ENCODE results near the gene MYO9A. TPM values are rescaled to one million over a fixed set of nuclear protein-coding genes. Genes with fewer than 3 reads are reported as not detected.

The MYO9A gene
- total RNA-seq, 1 donor from 2014 or later = 79.5 TPM

DNA sequence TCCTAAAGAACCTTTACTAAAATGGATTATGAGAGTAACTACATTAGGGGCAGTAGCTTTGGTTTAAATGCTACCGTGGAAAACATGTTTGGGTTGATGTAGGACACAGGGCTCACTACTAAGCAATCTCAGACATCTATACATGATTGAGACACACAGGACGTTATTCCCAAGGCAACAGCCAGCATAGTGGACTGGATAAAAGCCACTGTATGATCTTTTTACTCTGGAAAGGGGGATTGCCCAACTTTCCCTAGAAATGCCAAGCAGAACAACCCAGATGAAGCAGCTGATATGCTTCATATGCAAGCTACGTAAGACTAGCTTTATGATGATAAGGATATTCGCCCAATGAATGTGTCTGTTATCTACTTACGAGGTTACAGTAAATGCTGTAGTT is 144.6 kb downstream of the MYO9A start:
- Mint-ChIP-seq H3K27ac (peak overlapping the region; percentile 100), H3K36me3 (peaks cover 18% of the 10 kb centered on the region), H3K4me1 (peaks cover 41% of the 10 kb centered on the region), H3K27me3 (ENCODE audit: low read depth) (no peaks in the 10 kb centered on the region), H3K4me3 (no peak overlapping the region), H3K9me3 (peaks cover 5% of the 10 kb centered on the region)
- TF ChIP-seq, protein P1, sequence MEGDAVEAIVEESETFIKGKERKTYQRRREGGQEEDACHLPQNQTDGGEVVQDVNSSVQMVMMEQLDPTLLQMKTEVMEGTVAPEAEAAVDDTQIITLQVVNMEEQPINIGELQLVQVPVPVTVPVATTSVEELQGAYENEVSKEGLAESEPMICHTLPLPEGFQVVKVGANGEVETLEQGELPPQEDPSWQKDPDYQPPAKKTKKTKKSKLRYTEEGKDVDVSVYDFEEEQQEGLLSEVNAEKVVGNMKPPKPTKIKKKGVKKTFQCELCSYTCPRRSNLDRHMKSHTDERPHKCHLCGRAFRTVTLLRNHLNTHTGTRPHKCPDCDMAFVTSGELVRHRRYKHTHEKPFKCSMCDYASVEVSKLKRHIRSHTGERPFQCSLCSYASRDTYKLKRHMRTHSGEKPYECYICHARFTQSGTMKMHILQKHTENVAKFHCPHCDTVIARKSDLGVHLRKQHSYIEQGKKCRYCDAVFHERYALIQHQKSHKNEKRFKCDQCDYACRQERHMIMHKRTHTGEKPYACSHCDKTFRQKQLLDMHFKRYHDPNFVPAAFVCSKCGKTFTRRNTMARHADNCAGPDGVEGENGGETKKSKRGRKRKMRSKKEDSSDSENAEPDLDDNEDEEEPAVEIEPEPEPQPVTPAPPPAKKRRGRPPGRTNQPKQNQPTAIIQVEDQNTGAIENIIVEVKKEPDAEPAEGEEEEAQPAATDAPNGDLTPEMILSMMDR (IDR thresholded peaks at IDR 0.05; ENCODE audit: unreplicated experiment) = no peak
- no peak for DNase-seq (ENCODE audit: low spot score in 2 of 2, unreplicated experiment in 2 of 2)

DNA sequence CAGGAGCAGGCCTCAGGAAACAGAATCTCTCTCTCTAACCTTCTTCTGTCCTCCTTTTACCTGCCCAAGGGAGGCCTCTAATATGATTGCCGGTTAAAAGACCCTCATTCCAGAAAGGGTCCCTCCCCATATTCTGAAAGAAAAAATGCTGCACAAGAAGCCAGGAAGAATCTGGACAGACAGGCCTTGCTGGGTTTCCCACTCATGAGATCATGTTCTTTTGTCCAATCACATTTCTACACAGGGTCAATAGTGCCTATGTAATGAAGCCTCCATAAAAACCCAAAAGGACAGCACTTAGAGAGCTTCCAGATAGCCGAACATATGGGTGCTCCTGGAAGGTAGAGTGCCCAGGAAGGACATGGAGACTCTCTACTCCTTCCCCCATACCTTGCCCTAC is 146.0 kb downstream of the MYO9A start:
- peaks cover 12% of the 10 kb centered on the region for H3K36me3 Mint-ChIP-seq
- H3K4me3 Mint-ChIP-seq = no peak overlapping the region
- H3K4me1 Mint-ChIP-seq = peaks cover 50% of the 10 kb centered on the region
- H3K9me3 Mint-ChIP-seq = peaks cover 5% of the 10 kb centered on the region
- no peak for DNase-seq (ENCODE audit: low spot score in 2 of 2, unreplicated experiment in 2 of 2)
- H3K27ac Mint-ChIP-seq = peak overlapping the region; percentile 89
- TF ChIP-seq, protein P1 (IDR thresholded peaks at IDR 0.05; ENCODE audit: unreplicated experiment) = no peak
- no peaks in the 10 kb centered on the region for H3K27me3 Mint-ChIP-seq (ENCODE audit: low read depth)

DNA sequence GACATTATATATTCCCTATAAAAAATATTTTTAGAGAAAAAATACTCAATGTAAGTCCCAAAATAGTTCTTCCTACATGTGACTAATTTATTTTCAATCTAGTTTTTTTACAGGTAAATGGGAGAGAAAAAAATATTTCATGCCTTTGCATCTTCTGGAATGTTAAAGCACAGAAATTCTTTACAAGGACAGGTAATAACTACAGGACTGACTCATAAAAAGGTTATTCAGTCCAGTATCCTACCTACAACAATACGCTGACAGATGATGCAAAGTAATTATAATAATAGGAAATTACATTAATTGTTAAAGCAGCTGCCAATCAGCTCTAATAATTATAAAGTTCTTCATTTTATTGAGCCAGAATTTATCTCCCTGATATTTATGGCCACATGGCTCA is 147.5 kb downstream of the MYO9A start:
- peaks cover 5% of the 10 kb centered on the region for H3K9me3 Mint-ChIP-seq
- H3K4me3 Mint-ChIP-seq = no peak overlapping the region
- H3K36me3 Mint-ChIP-seq = peaks cover 11% of the 10 kb centered on the region
- H3K27me3 Mint-ChIP-seq (ENCODE audit: low read depth) = no peaks in the 10 kb centered on the region
- TF ChIP-seq, protein P1 (IDR thresholded peaks at IDR 0.05; ENCODE audit: unreplicated experiment) = no peak
- DNase-seq (ENCODE audit: low spot score in 2 of 2, unreplicated experiment in 2 of 2) = no peak
- peaks cover 44% of the 10 kb centered on the region for H3K4me1 Mint-ChIP-seq
- no peak overlapping the region for H3K27ac Mint-ChIP-seq

DNA sequence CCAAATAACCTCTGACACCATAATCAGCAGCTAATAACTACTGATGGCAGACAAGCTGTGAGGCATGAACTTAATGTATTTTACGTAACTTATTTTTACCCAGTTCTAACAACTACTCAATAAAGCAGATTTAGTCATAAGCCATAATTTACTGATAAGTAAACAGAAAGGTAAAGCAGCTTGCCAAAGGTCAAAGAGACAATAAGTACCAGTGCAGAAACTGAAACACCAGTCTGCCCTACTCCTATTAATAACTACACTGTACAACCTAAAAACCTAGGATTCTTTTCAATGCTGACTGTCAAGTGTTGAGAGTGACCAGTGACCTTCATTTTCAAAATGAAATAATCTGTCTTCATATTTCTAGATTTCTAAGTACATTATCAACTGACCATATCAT is 155.4 kb downstream of the MYO9A start:
- peaks cover 3% of the 10 kb centered on the region for H3K36me3 Mint-ChIP-seq
- no peaks in the 10 kb centered on the region for H3K9me3 Mint-ChIP-seq

DNA sequence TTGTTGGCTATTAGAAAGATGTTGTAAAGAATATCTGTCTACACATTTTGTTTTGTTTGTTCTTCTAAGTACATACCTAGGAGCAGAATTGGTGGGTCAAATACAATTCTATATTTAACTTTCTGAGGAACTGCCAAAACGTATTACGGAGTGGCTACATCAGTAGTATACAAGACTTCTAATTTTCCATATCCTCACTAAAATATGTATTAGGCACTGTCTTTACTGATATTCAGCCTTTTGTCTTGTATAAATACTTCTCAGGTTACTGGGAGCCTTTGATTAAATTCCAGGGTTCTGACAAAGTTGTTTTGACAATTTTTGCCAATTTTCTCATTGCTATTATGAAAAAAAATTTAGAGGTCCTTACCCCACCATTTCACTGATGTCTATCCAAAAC is 160.9 kb downstream of the MYO9A start:
- H3K9me3 Mint-ChIP-seq = no peaks in the 10 kb centered on the region
- peaks cover 9% of the 10 kb centered on the region for H3K36me3 Mint-ChIP-seq
- TF ChIP-seq, protein P1 (IDR thresholded peaks at IDR 0.05; ENCODE audit: unreplicated experiment) = no peak
- DNase-seq (ENCODE audit: low spot score in 2 of 2, unreplicated experiment in 2 of 2) = no peak
- no peak overlapping the region for H3K4me3 Mint-ChIP-seq
- H3K27ac Mint-ChIP-seq = no peak overlapping the region
- H3K27me3 Mint-ChIP-seq (ENCODE audit: low read depth) = no peaks in the 10 kb centered on the region
- H3K4me1 Mint-ChIP-seq = peaks cover 8% of the 10 kb centered on the region

More for the DNA sequence above, 155.4 kb downstream of the MYO9A start:
- Mint-ChIP-seq H3K27ac (no peak overlapping the region), H3K4me3 (no peak overlapping the region), H3K4me1 (peaks cover 16% of the 10 kb centered on the region), H3K27me3 (ENCODE audit: low read depth) (no peaks in the 10 kb centered on the region)
- TF ChIP-seq, protein P1 (IDR thresholded peaks at IDR 0.05; ENCODE audit: unreplicated experiment) = no peak
- no peak for DNase-seq (ENCODE audit: low spot score in 2 of 2, unreplicated experiment in 2 of 2)

DNA sequence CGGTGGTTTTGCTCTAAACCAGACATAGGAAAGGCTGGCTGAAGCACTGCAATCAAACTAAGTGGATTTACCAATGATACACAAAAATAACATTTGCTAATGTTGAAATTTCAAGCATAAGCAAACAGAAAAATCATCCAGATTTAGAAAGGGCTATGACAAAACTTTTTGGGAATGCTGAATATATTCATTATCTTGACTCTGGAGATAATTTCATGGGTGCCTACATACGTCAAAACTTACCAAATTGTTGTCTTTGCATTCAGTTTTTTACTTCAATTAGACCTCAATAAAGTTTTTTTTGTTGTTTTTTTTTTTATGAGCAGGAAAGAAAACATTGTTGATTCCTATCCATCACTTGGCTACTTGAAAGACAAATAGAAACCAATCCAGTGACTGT is 166.8 kb downstream of the MYO9A start:
- no peaks in the 10 kb centered on the region for H3K27me3 Mint-ChIP-seq (ENCODE audit: low read depth)
- TF ChIP-seq, protein P1 (IDR thresholded peaks at IDR 0.05; ENCODE audit: unreplicated experiment) = no peak
- no peak overlapping the region for H3K4me3 Mint-ChIP-seq
- H3K36me3 Mint-ChIP-seq = peaks cover 18% of the 10 kb centered on the region
- DNase-seq (ENCODE audit: low spot score in 2 of 2, unreplicated experiment in 2 of 2) = no peak
- no peaks in the 10 kb centered on the region for H3K9me3 Mint-ChIP-seq
- no peak overlapping the region for H3K27ac Mint-ChIP-seq
- no peaks in the 10 kb centered on the region for H3K4me1 Mint-ChIP-seq

Data from mesothelial cell of epicardium (in vitro differentiated cells).